ENCODE data around the gene ADGRV1. TPM values are rescaled to one million over a fixed set of nuclear protein-coding genes. Genes with fewer than 3 reads are reported as not detected.

The ADGRV1 gene
- polyA plus RNA-seq, 4 donors = 2.6 to 2.9 (median 2.7) TPM; not detected in 1

DNA sequence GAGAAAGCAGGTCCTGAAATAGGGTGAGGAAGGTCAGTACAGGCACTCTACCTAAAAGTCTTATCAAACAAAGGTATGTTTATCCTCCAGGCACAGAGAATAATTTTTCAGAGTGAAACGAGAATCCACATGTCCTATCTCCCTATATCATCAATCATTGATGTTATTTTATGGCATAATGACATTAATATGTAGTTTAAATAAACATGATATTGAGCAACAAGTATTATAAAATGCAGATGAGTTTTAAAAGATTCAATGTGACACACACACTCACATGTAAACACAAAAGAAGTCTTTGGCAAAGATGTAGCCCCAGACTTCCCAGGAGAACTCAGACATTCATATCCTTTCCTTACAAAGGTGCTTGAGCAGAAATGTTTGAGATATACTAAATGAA is 389.1 kb downstream of the ADGRV1 start:
- no peaks in the 10 kb centered on the region for H3K27me3 ChIP-seq (ENCODE audit: control insufficient read depth in 3 of 3, insufficient read depth in 3 of 3, low read length in 3 of 3)
- FAIRE-seq = no peak

DNA sequence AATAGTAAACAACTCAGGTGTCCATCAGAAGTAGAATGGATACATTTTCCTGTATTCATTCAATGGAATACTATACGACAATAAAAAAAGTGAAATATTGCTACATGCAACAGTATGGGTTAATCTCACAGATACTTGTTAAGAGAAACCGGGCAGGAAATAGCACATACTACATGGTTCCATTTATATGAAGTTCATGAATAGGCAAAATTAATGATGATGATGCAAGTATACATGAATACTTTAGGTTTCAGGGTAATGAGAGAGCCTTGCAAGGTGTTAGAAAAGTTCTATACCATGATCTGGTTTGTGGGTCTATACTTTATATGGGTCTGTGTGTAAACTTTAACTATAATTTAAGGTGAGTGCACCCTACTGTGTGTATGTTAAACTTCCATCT is 390.4 kb downstream of the ADGRV1 start:
- no peak overlapping the region for H3K27ac ChIP-seq (ENCODE audit: low read depth in 1 of 3, low read length in 2 of 3)
- H3K4me3 ChIP-seq (ENCODE audit: low read depth in 1 of 3, low read length in 3 of 3) = no peak overlapping the region
- no peak for DNase-seq
- no peaks in the 10 kb centered on the region for H3K36me3 ChIP-seq (ENCODE audit: control insufficient read depth in 3 of 3, insufficient read depth in 2 of 3, low read depth in 1 of 3, low read length in 3 of 3)
- 90 to 94% (median 92%) methylated on average over 2 of the region's 2 CpGs for WGBS, 3 donors
- no peaks in the 10 kb centered on the region for H3K9me3 ChIP-seq (ENCODE audit: control insufficient read depth in 2 of 2, insufficient read depth in 1 of 2, low read depth in 1 of 2, low read length in 1 of 2)
- FAIRE-seq = no peak
- no peaks in the 10 kb centered on the region for H3K27me3 ChIP-seq (ENCODE audit: control insufficient read depth in 3 of 3, insufficient read depth in 3 of 3, low read length in 3 of 3)
- peaks cover 0 to 3% (median 0%) of the 10 kb centered on the region in 3 donors for H3K4me1 ChIP-seq (ENCODE audit: control insufficient read depth in 3 of 3, insufficient read depth in 2 of 3, low read depth in 1 of 3, low read length in 2 of 3)

More for the DNA sequence above, 389.1 kb downstream of the ADGRV1 start:
- Histone ChIP-seq H3K36me3 (ENCODE audit: control insufficient read depth in 3 of 3, insufficient read depth in 2 of 3, low read depth in 1 of 3, low read length in 3 of 3) (no peaks in the 10 kb centered on the region), H3K4me1 (ENCODE audit: control insufficient read depth in 3 of 3, insufficient read depth in 2 of 3, low read depth in 1 of 3, low read length in 2 of 3) (peaks cover 0 to 3% (median 0%) of the 10 kb centered on the region in 3 donors), H3K9me3 (ENCODE audit: control insufficient read depth in 2 of 2, insufficient read depth in 1 of 2, low read depth in 1 of 2, low read length in 1 of 2) (no peaks in the 10 kb centered on the region), H3K4me3 (ENCODE audit: low read depth in 1 of 3, low read length in 3 of 3) (no peak overlapping the region), H3K27ac (ENCODE audit: low read depth in 1 of 3, low read length in 2 of 3) (no peak overlapping the region)
- 8 to 39% (median 13%) methylated on average over 1 of the region's 1 CpG for WGBS, 3 donors
- DNase-seq = no peak

DNA sequence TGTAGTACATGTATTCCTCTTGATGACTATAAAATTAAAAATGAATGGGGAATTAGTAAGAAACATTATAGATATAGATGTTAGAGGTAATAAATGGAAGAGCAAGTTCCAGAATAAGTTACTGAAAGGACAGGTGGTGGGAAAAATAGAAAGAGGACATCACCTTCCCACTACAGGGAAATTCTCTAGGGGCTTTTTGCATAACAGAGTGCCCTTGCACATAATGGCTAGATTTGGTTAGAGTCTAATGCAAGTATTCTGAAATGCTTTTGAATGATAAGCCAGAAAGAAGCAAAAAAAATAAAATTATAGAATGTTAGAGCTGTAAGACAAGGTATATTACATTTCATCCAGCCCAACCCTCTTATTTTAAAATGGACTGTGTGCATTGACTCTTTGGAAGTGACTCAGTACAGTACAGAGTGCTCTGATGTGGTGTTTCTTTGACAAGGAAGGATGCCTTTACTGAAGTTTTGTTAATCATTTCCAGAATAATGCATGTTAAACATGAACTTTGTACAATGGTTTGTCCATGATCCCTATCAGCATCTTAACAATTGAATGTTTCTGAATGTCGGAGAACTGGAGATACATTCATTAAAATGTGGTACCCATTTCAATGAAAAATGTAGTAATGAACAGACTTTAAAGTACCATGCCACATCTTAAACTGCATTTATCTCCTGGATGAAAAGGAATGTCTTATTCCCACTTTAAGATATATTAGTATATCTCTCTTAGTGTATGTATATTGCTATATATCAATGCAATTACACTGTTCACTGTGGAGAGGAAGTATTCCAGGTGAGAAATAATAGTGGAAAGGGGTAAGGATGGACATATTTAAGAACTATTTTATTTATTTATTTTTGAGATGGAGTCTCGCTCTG is 391.1 kb downstream of the ADGRV1 start:
- Histone ChIP-seq H3K9me3 (ENCODE audit: control insufficient read depth in 2 of 2, insufficient read depth in 1 of 2, low read depth in 1 of 2, low read length in 1 of 2) (no peaks in the 10 kb centered on the region), H3K4me3 (ENCODE audit: low read depth in 1 of 3, low read length in 3 of 3) (no peak overlapping the region), H3K27me3 (ENCODE audit: control insufficient read depth in 3 of 3, insufficient read depth in 3 of 3, low read length in 3 of 3) (no peaks in the 10 kb centered on the region), H3K27ac (ENCODE audit: low read depth in 1 of 3, low read length in 2 of 3) (peak overlapping the region in 1 of 3 donors; percentile 55), H3K4me1 (ENCODE audit: control insufficient read depth in 3 of 3, insufficient read depth in 2 of 3, low read depth in 1 of 3, low read length in 2 of 3) (peaks cover 0 to 3% (median 0%) of the 10 kb centered on the region in 3 donors), H3K36me3 (ENCODE audit: control insufficient read depth in 3 of 3, insufficient read depth in 2 of 3, low read depth in 1 of 3, low read length in 3 of 3) (no peaks in the 10 kb centered on the region)
- FAIRE-seq (peak; percentile 83), DNase-seq (peak; percentile 82 to 87)
- 60 to 78% (median 66%) methylated on average over 2 of the region's 2 CpGs for WGBS, 3 donors

DNA sequence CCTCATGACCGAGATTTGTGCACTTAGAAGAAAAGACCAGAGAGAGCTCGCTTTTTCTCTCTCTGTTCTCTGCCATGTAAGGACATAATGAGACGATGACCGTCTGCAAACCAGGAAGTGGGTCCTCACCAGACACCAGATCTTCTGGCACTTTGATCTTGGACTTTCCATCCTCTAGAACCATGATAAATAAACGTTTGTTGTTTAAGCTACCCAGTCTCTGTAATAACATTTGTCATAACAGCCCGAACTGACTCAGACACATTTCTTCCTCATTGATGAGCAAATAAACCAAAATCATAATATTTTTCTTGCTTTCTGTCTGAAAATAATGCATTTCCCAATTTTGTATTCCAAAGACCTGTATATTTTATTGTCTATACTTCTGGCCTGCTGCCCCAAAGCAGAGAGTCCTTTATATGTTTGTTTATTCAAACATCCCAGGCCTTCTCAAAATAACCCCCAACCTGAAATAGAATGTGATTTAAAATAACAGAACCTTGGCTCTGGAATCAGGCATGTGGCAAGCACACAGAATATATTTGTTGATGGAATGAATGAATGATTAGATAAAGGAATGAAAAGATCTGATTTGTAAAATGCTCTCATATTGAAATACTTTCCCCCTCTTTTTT is 396.5 kb downstream of the ADGRV1 start:
- Histone ChIP-seq H3K4me3 (ENCODE audit: low read depth in 1 of 3, low read length in 3 of 3) (no peak overlapping the region), H3K36me3 (ENCODE audit: control insufficient read depth in 3 of 3, insufficient read depth in 2 of 3, low read depth in 1 of 3, low read length in 3 of 3) (no peaks in the 10 kb centered on the region), H3K4me1 (ENCODE audit: control insufficient read depth in 3 of 3, insufficient read depth in 2 of 3, low read depth in 1 of 3, low read length in 2 of 3) (no peaks in the 10 kb centered on the region), H3K9me3 (ENCODE audit: control insufficient read depth in 2 of 2, insufficient read depth in 1 of 2, low read depth in 1 of 2, low read length in 1 of 2) (peaks cover 0 to 3% of the 10 kb centered on the region in 2 donors), H3K27ac (ENCODE audit: low read depth in 1 of 3, low read length in 2 of 3) (no peak overlapping the region), H3K27me3 (ENCODE audit: control insufficient read depth in 3 of 3, insufficient read depth in 3 of 3, low read length in 3 of 3) (no peaks in the 10 kb centered on the region)
- no peak for FAIRE-seq
- no peak for DNase-seq
- WGBS, 3 donors = 79 to 88% (median 81%) methylated on average over 6 of the region's 6 CpGs

DNA sequence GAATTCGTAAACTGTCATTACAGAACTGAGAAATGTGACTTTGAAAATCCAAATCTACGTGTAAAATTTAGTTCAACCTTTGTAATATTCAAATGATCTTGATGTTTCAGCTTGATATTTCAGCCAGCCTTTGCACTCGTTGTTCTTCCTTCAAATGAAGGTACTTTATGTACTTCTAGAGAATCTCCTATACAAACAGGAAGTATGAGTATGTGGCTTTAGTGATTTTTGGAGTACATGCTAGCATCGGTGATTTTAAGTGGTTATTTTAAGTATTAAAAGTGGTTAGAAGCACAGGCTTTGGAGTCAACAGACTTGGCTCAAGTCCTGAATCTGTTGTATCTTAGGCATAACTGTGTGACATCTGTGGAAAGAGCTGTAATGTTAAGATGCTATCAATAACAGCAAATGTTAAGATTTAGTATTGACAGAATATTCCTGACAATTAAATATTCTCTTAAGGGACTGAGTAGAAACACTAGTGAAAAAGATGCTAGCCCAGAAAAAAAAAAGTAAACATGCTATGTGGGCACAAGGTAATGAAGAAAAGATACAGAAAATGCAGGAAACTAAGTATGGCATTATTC is 398.0 kb downstream of the ADGRV1 start:
- peaks cover 0 to 3% of the 10 kb centered on the region in 2 donors for H3K9me3 ChIP-seq (ENCODE audit: control insufficient read depth in 2 of 2, insufficient read depth in 1 of 2, low read depth in 1 of 2, low read length in 1 of 2)
- H3K4me3 ChIP-seq (ENCODE audit: low read depth in 1 of 3, low read length in 3 of 3) = no peak overlapping the region
- H3K27ac ChIP-seq (ENCODE audit: low read depth in 1 of 3, low read length in 2 of 3) = no peak overlapping the region
- no peaks in the 10 kb centered on the region for H3K36me3 ChIP-seq (ENCODE audit: control insufficient read depth in 3 of 3, insufficient read depth in 2 of 3, low read depth in 1 of 3, low read length in 3 of 3)
- no peaks in the 10 kb centered on the region for H3K4me1 ChIP-seq (ENCODE audit: control insufficient read depth in 3 of 3, insufficient read depth in 2 of 3, low read depth in 1 of 3, low read length in 2 of 3)
- DNase-seq (no peak), FAIRE-seq (no peak)
- 52 to 65% (median 56%) methylated on average over 4 of the region's 4 CpGs for WGBS, 3 donors
- no peaks in the 10 kb centered on the region for H3K27me3 ChIP-seq (ENCODE audit: control insufficient read depth in 3 of 3, insufficient read depth in 3 of 3, low read length in 3 of 3)

DNA sequence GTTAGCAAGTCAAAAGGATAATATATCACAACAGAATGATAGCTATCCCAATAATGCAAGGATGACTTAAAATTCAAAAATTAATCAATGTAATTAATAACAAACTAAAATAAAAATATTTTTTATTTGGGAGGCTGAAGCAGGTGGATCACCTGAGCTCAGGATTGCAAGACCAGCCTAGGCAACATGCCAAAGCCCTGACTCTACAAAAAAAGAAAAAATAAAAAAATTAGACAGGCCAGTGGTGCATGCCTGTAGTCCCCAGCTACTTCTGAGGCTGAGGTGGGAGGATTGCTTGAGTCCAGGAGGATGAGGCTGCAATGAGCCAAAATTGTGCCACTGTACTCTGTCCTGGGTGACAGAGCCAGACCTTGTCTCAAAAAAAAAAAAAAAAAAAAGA is 399.3 kb downstream of the ADGRV1 start:
- Histone ChIP-seq H3K4me3 (ENCODE audit: low read depth in 1 of 3, low read length in 3 of 3) (no peak overlapping the region), H3K36me3 (ENCODE audit: control insufficient read depth in 3 of 3, insufficient read depth in 2 of 3, low read depth in 1 of 3, low read length in 3 of 3) (no peaks in the 10 kb centered on the region), H3K9me3 (ENCODE audit: control insufficient read depth in 2 of 2, insufficient read depth in 1 of 2, low read depth in 1 of 2, low read length in 1 of 2) (peaks cover 0 to 3% of the 10 kb centered on the region in 2 donors), H3K27me3 (ENCODE audit: control insufficient read depth in 3 of 3, insufficient read depth in 3 of 3, low read length in 3 of 3) (no peaks in the 10 kb centered on the region), H3K4me1 (ENCODE audit: control insufficient read depth in 3 of 3, insufficient read depth in 2 of 3, low read depth in 1 of 3, low read length in 2 of 3) (no peaks in the 10 kb centered on the region), H3K27ac (ENCODE audit: low read depth in 1 of 3, low read length in 2 of 3) (no peak overlapping the region)
- FAIRE-seq (no peak), DNase-seq (no peak)

DNA sequence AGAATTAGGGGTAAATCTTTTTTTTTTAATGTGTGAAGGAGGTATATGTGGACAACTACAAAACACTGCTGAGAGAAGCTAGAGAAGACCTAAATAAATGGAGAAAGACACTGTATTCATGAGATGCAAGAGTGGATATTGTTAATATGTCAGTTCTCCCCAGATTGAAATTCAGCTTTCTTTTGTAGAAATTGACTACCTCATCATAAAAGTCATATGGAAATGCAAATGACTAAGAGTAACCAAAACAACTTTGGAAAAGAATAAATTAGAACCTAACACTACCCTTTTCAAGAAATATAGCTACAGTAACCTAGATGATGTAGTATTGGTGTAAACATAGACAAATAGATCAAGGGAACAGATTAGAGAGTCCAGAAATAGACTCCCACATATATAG is 400.7 kb downstream of the ADGRV1 start:
- DNase-seq (no peak), FAIRE-seq (no peak)
- H3K4me1 ChIP-seq (ENCODE audit: control insufficient read depth in 3 of 3, insufficient read depth in 2 of 3, low read depth in 1 of 3, low read length in 2 of 3) = no peaks in the 10 kb centered on the region
- H3K4me3 ChIP-seq (ENCODE audit: low read depth in 1 of 3, low read length in 3 of 3) = no peak overlapping the region
- no peaks in the 10 kb centered on the region for H3K27me3 ChIP-seq (ENCODE audit: control insufficient read depth in 3 of 3, insufficient read depth in 3 of 3, low read length in 3 of 3)
- no peak overlapping the region for H3K27ac ChIP-seq (ENCODE audit: low read depth in 1 of 3, low read length in 2 of 3)
- peaks cover 0 to 3% of the 10 kb centered on the region in 2 donors for H3K9me3 ChIP-seq (ENCODE audit: control insufficient read depth in 2 of 2, insufficient read depth in 1 of 2, low read depth in 1 of 2, low read length in 1 of 2)
- H3K36me3 ChIP-seq (ENCODE audit: control insufficient read depth in 3 of 3, insufficient read depth in 2 of 3, low read depth in 1 of 3, low read length in 3 of 3) = no peaks in the 10 kb centered on the region

DNA sequence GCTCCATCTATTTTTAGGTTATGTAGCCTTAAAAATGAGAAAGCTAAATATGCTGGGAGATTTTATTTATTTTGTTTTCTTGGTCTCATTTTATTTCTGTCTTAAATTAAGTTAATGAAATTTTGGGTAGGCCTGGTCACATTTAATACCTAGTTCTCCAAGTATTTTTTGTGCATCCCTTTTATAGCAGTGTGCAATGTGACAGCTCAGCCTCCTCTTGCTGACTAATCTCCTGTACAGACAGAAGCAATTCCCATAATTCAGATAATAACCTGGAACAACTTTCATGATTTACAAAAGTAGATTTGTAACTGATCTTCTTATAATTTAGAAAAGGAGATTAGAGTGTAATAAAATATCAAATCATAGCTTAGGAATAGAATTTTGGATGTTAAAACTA is 403.9 kb downstream of the ADGRV1 start:
- no peaks in the 10 kb centered on the region for H3K27me3 ChIP-seq (ENCODE audit: control insufficient read depth in 3 of 3, insufficient read depth in 3 of 3, low read length in 3 of 3)
- H3K4me3 ChIP-seq (ENCODE audit: low read depth in 1 of 3, low read length in 3 of 3) = no peak overlapping the region
- no peaks in the 10 kb centered on the region for H3K36me3 ChIP-seq (ENCODE audit: control insufficient read depth in 3 of 3, insufficient read depth in 2 of 3, low read depth in 1 of 3, low read length in 3 of 3)
- peak; percentile 72 for FAIRE-seq
- no peaks in the 10 kb centered on the region for H3K9me3 ChIP-seq (ENCODE audit: control insufficient read depth in 2 of 2, insufficient read depth in 1 of 2, low read depth in 1 of 2, low read length in 1 of 2)
- DNase-seq = no peak
- H3K27ac ChIP-seq (ENCODE audit: low read depth in 1 of 3, low read length in 2 of 3) = no peak overlapping the region
- H3K4me1 ChIP-seq (ENCODE audit: control insufficient read depth in 3 of 3, insufficient read depth in 2 of 3, low read depth in 1 of 3, low read length in 2 of 3) = no peaks in the 10 kb centered on the region
